KBM-7 (cell line): ENCODE data around the gene ZNF565.
"Not testable (repeated sequence)": the region's sequence is repeated elsewhere in the genome, so short reads cannot be mapped to it uniquely, and the experiment has no call there.

Source experiments
- DNase-seq: peaks from one replicate; pipeline ENCODE4 v3.0.0-alpha.2; 2015
- in situ Hi-C: fragments of 300-500 bp; cut with MboI; formaldehyde crosslinking; loops from 2 replicates; pipeline ENCODE4 v1.14.3; 2020; ENCODE audit warnings: low sequenced_read_pairs, low pct_unique_long_range_greater_than_20kb, mixed read lengths

ZNF565 gene

GRCh38 chr19:36152352-36153091 is 61.9 kb downstream of the ZNF565 start, which contains the start of gene COX7A1:
TSS of gene COX7A1 (minus strand) at chr19:36152447. CDS start at chr19:36152407, 40 bp downstream.
- no peak for DNase-seq
- in situ Hi-C loops: no loop called here

GRCh38 chr19:36152019-36152351 is 62.5 kb downstream of the ZNF565 start:
- in situ Hi-C loops: no loop called here
- DNase-seq: no peak

GRCh38 chr19:36151144-36152018 is 63.1 kb downstream of the ZNF565 start:
- no peak for DNase-seq

GRCh38 chr19:36150586-36150985 is 63.9 kb downstream of the ZNF565 start:
- in situ Hi-C loops: no loop called here
- no peak for DNase-seq

More at GRCh38 chr19:36151144-36152018, 63.1 kb downstream of the ZNF565 start:
- in situ Hi-C loops: no loop called here

- in situ Hi-C loops: no loop called here
These were observed 64.6 kb downstream of the ZNF565 start for GRCh38 chr19:36149673-36150406.

GRCh38 chr19:36144624-36145023 is 69.8 kb downstream of the ZNF565 start:
- in situ Hi-C loops: no loop called here
- no peak for DNase-seq

More at GRCh38 chr19:36149673-36150406, 64.6 kb downstream of the ZNF565 start:
- no peak for DNase-seq

GRCh38 chr19:36142496-36142895 is 72.0 kb downstream of the ZNF565 start:
- in situ Hi-C loops: no loop called here
- DNase-seq: no peak

GRCh38 chr19:36142046-36142445 is 72.4 kb downstream of the ZNF565 start:
- in situ Hi-C loops: no loop called here
- no peak for DNase-seq

GRCh38 chr19:36141039-36141927 is 73.2 kb downstream of the ZNF565 start:
- DNase-seq: peak; percentile 89
- in situ Hi-C loops: no loop called here

GRCh38 chr19:36140304-36141038 is 74.0 kb downstream of the ZNF565 start:
- peak; percentile 50 for DNase-seq
- in situ Hi-C loops: no loop called here

- in situ Hi-C loops: no loop called here
- peak; percentile 93 for DNase-seq
These were observed 74.8 kb downstream of the ZNF565 start, which contains the start of gene CAPNS1 for GRCh38 chr19:36139473-36140303. TSS of gene CAPNS1 (plus strand) at chr19:36140066. CDS start at chr19:36141012, 946 bp downstream.

GRCh38 chr19:36139120-36139472 is 75.4 kb downstream of the ZNF565 start:
- DNase-seq: no peak
- in situ Hi-C loops: no loop called here

GRCh38 chr19:36136964-36137686 is 77.3 kb downstream of the ZNF565 start:
- in situ Hi-C loops: no loop called here
- no peak for DNase-seq

- in situ Hi-C loops: not testable (repeated sequence)
These were observed 79.6 kb downstream of the ZNF565 start for GRCh38 chr19:36134867-36135266.

More at GRCh38 chr19:36134867-36135266, 79.6 kb downstream of the ZNF565 start:
- DNase-seq: not testable (repeated sequence)
